Measurements from ENCODE around the gene CHML.

CHML gene

GRCh38 chr1:241615043-241615974, 24.9 kb downstream of the CHML start:
- no peak for DNase-seq

- no peak for DNase-seq
Measured at GRCh38 chr1:241614572-241614971, 25.6 kb downstream of the CHML start.

GRCh38 chr1:241614144-241614543, 26.0 kb downstream of the CHML start:
- DNase-seq: no peak

GRCh38 chr1:241612533-241613477, 27.4 kb downstream of the CHML start:
- no peak for DNase-seq

GRCh38 chr1:241611736-241612135, 28.4 kb downstream of the CHML start:
- DNase-seq: no peak

- DNase-seq: no peak
Measured at GRCh38 chr1:241611063-241611462, 29.1 kb downstream of the CHML start.

GRCh38 chr1:241610056-241610815, 29.9 kb downstream of the CHML start:
- DNase-seq: no peak

- DNase-seq: no peak
Measured at GRCh38 chr1:241608379-241609033, 31.7 kb downstream of the CHML start.

- DNase-seq: no peak
Measured at GRCh38 chr1:241607497-241607896, 32.7 kb downstream of the CHML start.

- no peak for DNase-seq
Measured at GRCh38 chr1:241606544-241606943, 33.6 kb downstream of the CHML start.

GRCh38 chr1:241605146-241605805, 34.9 kb downstream of the CHML start:
- no peak for DNase-seq

- no peak for DNase-seq
Measured at GRCh38 chr1:241603731-241604245, 36.4 kb downstream of the CHML start.

- no peak for DNase-seq
Measured at GRCh38 chr1:241600496-241600901, 39.7 kb downstream of the CHML start.

GRCh38 chr1:241598249-241598648, 41.9 kb downstream of the CHML start:
- DNase-seq: no peak

- no peak for DNase-seq
Measured at GRCh38 chr1:241596633-241597032, 43.5 kb downstream of the CHML start.

- no peak for DNase-seq
Measured at GRCh38 chr1:241593186-241593585, 47.0 kb downstream of the CHML start.

- DNase-seq: no peak
Measured at GRCh38 chr1:241592273-241592958, 47.8 kb downstream of the CHML start.

- DNase-seq: no peak
Measured at GRCh38 chr1:241591736-241592135, 48.4 kb downstream of the CHML start.

GRCh38 chr1:241591317-241591716, 48.9 kb downstream of the CHML start:
- no peak for DNase-seq

- no peak for DNase-seq
Measured at GRCh38 chr1:241590719-241591118, 49.5 kb downstream of the CHML start.

Measured in activated CD8-positive, alpha-beta memory T cell treated with anti-CD3 and anti-CD28 coated beads, Interleukin-2, amount 50 U/mL, for 48 hours (primary cell).